ENCODE data around the gene KCTD18.

Gene KCTD18

GRCh38 chr2:200509612-200510433 lies at the start of gene KCTD18:
Gene KCTD18, minus strand, starts transcription at chr2:200510068. Its CDS starts 3,052 bp downstream, at chr2:200507016.
- TF ChIP-seq GATA3 (IDR thresholded peaks at IDR 0.05; ENCODE audit: low read depth, low read length), result no peak
- TF ChIP-seq GATA2 (IDR thresholded peaks at IDR 0.05; ENCODE audit: low read depth, low read length), result no peak

DNA sequence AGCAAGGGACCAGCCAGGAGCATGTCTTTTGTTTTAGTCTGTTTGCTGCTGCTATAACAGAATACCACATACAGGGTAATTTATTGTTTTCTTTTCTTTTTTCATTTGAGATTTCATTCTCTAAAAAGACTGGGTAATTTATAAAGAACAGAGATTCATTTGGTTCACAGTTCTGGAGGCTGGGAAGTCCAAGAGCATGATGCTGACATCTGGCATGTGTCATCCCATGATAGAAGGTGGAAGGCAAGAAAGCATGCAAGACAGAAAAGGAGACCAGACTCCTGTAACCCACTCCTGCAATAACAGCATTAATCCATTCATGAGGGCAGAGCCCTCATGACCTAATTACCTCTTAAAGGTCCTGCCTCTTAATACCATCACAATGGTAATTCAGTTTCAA lies 30.9 kb upstream of the KCTD18 start:
- TF ChIP-seq GATA3 (IDR thresholded peaks at IDR 0.05; ENCODE audit: low read depth, low read length) (no peak), GATA2 (IDR thresholded peaks at IDR 0.05; ENCODE audit: low read depth, low read length) (no peak)

- TF ChIP-seq GATA2 (IDR thresholded peaks at IDR 0.05; ENCODE audit: low read depth, low read length), result no peak
- TF ChIP-seq GATA3 (IDR thresholded peaks at IDR 0.05; ENCODE audit: low read depth, low read length), result no peak
Observed at GRCh38 chr2:200538139-200538538, 28.3 kb upstream of the KCTD18 start.

DNA sequence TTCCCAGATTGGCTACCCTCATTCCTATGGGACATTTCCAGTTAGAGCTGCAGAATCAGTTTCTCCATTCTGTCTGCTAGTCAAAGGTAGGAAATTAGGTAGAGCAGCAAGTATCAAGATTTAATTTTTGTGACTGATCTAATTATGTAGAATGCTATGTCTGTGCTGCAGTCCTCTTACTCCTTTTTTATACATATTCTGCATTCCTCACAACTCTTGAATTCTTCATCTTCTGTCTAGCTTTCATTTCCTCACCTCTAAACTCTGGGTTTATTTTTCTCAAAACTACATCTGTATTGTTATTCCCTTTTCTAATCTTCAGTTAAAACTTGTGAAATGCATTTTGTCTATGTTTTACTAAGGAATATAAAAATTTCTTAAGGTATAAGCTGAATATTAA lies 24.7 kb upstream of the KCTD18 start:
- TF ChIP-seq GATA3 (IDR thresholded peaks at IDR 0.05; ENCODE audit: low read depth, low read length), result no peak
- no peak for TF ChIP-seq GATA2 (IDR thresholded peaks at IDR 0.05; ENCODE audit: low read depth, low read length)

- TF ChIP-seq GATA3 (IDR thresholded peaks at IDR 0.05; ENCODE audit: low read depth, low read length) (no peak), GATA2 (IDR thresholded peaks at IDR 0.05; ENCODE audit: low read depth, low read length) (no peak)
Observed at GRCh38 chr2:200533754-200534153, 23.9 kb upstream of the KCTD18 start.

GRCh38 chr2:200528228-200528627 lies 18.4 kb upstream of the KCTD18 start:
- TF ChIP-seq GATA3 (IDR thresholded peaks at IDR 0.05; ENCODE audit: low read depth, low read length) (no peak), GATA2 (IDR thresholded peaks at IDR 0.05; ENCODE audit: low read depth, low read length) (no peak)

DNA sequence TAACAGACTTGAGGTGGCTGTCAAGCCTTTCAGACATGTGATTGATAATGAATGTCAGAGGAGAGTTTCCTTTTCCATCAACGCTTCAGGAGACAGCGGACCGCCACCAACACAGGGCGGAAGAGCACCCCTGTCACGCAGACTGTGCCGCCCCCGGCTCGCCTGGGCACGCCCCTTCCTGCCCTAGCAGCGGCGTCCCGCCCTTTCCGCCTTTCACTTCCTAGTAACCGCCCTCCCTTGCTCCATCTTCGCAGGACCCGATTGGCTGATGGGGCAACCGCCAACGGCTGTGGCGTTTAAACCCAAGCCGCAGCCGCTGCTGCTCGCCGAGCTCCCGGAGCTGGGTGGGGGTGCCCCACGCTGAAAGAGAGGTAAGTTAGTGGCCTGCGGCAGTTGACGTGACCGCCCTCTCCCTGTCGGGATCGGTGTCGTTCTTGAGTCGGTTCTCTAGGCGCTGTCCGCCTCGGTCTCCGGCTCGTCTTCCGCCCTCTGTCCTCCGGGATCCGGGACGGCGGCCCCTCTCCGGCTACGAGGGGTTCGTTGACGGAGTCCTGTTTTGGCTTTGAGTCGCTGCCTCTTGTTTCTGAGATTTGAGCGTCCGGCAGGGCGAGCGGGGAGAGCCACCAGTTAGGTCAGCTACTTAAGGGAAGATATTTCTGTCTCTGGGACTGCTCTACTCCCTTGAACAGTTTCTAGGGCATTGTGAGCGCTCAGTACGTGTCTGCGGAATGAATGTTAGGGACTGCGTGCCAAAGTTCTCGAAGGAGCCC lies 16.2 kb upstream of the KCTD18 start, which contains the start of gene SGO2:
Gene SGO2, plus strand, starts transcription at position 326 of the 770 bp plus-strand sequence. CDS start 6,769 bp downstream, outside the sequence.
- TF ChIP-seq GATA3 (IDR thresholded peaks at IDR 0.05; ENCODE audit: low read depth, low read length), result no peak

DNA sequence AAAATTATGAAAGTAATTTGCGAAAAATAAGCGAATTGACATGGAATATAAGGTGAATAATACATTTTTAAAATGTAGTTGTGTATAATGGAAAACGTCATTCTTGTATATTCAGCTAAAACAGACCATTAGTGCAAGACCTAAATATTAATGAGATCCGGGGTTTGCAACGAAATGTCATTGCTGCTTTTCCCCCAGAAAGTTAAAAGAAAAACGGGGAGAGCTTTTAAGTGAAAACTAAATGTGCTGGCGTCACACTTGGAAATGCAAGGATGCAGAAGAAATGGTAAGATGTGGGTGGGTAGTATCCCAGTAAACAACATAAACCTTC lies 15.6 kb upstream of the KCTD18 start:
- no peak for TF ChIP-seq GATA2 (IDR thresholded peaks at IDR 0.05; ENCODE audit: low read depth, low read length)

- TF ChIP-seq GATA2 (IDR thresholded peaks at IDR 0.05; ENCODE audit: low read depth, low read length) (no peak), GATA3 (IDR thresholded peaks at IDR 0.05; ENCODE audit: low read depth, low read length) (no peak)
Observed at GRCh38 chr2:200525066-200525465, 15.2 kb upstream of the KCTD18 start.

DNA sequence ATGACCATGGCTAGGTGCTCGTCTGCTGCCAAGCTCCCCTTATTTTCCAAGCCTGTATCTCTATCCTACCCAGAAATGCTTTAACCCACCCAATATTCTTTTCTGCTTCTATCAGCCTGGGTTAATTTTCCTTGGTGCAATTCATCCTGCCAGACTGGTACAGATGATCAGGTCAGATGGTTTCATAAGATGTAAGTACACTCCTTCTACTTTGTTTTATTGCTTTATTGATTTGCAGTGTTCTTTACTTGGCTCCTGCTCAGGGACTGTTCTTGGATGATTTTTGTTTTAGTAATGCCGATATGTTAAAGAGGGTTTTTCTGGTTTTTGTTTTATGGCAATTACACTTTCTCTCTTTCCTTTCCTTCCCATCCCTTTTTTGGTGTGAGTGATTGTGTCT lies 13.7 kb upstream of the KCTD18 start:
- TF ChIP-seq GATA3 (IDR thresholded peaks at IDR 0.05; ENCODE audit: low read depth, low read length) (no peak), GATA2 (IDR thresholded peaks at IDR 0.05; ENCODE audit: low read depth, low read length) (no peak)

DNA sequence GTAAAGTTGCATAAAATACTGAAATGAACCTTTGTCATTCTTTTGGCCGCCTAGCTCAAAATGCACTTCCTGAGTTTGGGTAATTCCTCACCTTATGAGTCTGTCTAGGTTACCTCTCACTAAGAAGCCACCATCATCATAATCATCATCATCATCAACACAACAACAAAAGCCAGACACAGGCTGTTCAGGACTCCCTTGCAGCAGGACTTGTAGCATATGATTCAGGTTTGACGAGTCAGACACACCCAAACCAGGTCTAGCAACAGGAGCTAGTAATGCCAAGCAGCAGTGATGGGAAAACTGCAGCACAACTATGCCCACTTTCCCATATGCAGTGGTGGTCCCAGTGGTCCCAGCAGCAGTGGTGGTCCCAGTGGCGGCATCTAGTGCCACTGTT lies 13.3 kb upstream of the KCTD18 start:
- no peak for TF ChIP-seq GATA3 (IDR thresholded peaks at IDR 0.05; ENCODE audit: low read depth, low read length)
- TF ChIP-seq GATA2 (IDR thresholded peaks at IDR 0.05; ENCODE audit: low read depth, low read length), result no peak

DNA sequence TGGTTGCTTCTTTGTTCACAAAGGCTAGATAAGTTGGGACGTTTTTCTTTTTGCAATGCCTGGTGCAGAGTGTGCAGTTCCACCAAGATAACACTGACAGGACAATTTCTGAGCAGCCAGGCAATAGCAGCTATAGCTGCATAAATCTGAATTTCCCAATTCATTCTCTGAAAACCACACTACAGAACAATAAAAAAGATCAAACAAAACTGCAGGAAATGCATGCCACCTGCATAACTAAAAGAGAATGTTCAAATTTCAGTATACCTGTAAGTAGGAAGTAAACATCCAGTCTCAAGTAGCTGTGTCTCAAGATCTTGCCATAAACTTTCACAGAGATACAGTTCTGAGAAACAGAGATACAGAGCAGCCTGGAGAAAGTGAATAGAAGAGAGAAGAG lies 5.3 kb upstream of the KCTD18 start:
- no peak for TF ChIP-seq GATA3 (IDR thresholded peaks at IDR 0.05; ENCODE audit: low read depth, low read length)
- TF ChIP-seq GATA2 (IDR thresholded peaks at IDR 0.05; ENCODE audit: low read depth, low read length), result no peak

DNA sequence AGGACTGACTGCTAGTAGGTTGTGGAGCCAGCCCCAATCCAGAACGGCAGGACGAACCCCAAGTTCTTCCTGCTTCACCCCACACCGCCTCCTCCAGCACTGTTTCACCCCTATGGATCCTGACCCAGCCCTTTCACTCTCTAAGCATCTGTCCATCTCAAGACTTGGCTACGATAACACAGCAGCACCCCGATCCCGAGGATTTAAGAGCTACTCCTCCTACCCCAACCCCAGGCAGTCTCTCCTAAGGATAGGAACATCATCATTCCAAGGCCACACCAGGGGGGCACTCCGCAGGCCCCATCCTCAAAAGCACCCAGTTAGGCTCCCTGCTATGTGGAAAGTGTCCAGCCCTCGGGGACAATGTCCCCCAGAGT lies 645 bp downstream of the KCTD18 start:
- TF ChIP-seq GATA3 (IDR thresholded peaks at IDR 0.05; ENCODE audit: low read depth, low read length) (no peak), GATA2 (IDR thresholded peaks at IDR 0.05; ENCODE audit: low read depth, low read length) (no peak)

DNA sequence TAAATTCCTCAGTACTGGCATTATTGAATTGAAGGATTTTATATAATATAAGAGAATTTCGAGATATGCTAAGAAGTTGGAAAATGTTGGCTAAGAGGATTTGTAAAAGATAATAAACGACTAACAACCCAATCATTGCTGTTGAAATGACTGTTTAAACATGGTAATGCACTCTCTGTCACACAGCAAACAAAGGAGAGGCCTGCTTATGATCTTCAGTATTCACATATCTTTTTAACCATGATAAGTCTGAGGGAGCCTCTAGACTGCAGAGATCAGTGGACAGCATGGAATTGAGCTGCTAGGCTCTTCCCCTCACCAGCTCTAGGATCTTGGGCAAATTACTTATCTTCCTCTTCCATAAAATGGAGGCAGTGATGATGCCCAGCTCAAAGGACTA lies 2.7 kb downstream of the KCTD18 start:
- TF ChIP-seq GATA2 (IDR thresholded peaks at IDR 0.05; ENCODE audit: low read depth, low read length), result no peak
- no peak for TF ChIP-seq GATA3 (IDR thresholded peaks at IDR 0.05; ENCODE audit: low read depth, low read length)

DNA sequence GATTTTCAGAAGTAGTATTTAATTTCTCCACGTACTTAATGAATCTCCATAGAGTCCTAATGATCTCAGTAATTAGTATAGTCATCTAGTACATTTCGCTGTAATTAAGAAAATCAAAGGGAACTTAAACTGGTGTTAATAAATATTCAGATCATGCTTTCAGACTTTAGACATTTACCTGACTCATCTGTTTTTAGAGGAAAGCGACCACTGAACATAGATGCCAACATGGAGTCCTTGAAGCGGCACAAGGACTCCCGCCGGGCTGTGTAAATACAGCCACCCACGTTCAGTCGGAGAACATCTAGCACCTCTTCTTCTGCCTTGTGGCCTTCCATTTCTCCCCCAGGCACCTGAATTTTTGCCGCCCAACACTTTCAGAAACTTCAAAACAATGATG lies 3.2 kb downstream of the KCTD18 start:
- TF ChIP-seq GATA3 (IDR thresholded peaks at IDR 0.05; ENCODE audit: low read depth, low read length), result no peak
- TF ChIP-seq GATA2 (IDR thresholded peaks at IDR 0.05; ENCODE audit: low read depth, low read length), result no peak
